H1 (cell line): ENCODE results near the gene GTPBP1. TPM values are rescaled to one million over a fixed set of nuclear protein-coding genes. Genes with fewer than 3 reads are reported as not detected.

Experiments
- CREB1 ChIP-seq: IDR thresholded peaks from 2 replicates; pipeline ENCODE4 v1.6.1; 2012; ENCODE audit warnings: inconsistent platforms
- E2F6 ChIP-seq: IDR thresholded peaks from 2 replicates; pipeline ENCODE4 v1.6.1; 2012; ENCODE audit warnings: inconsistent platforms
- JUN ChIP-seq: IDR thresholded peaks from 2 replicates; pipeline ENCODE4 v1.6.1; 2011; ENCODE audit warnings: low read depth, mild to moderate bottlenecking, improper control_type of control experiment, low read length
- POLR2AphosphoS5 ChIP-seq: IDR thresholded peaks from 2 replicates; pipeline ENCODE4 v1.6.1; 2011; ENCODE audit warnings: low read depth, low read length
- RAD21 ChIP-seq, 2 experiments: IDR thresholded peaks in 1 of 2; conservative IDR thresholded peaks in 1 of 2; 2 replicates each; pipeline ENCODE4 v1.6.1; 2011; ENCODE audit warnings: low read depth in 2 of 2, low read length in 2 of 2, improper control_type of control experiment in 1 of 2, inconsistent platforms in 1 of 2, mild to moderate bottlenecking in 1 of 2, moderate library complexity in 1 of 2
- TCF12 ChIP-seq: IDR thresholded peaks from 2 replicates; pipeline ENCODE4 v1.6.1; 2011; ENCODE audit warnings: low read depth, mild to moderate bottlenecking, low read length
- polyA plus RNA-seq, 7 experiments: library from polyadenylated mRNA; depleted of rRNA in 3 of 7; stranded (reverse) in 5 of 7; unstranded in 2 of 7; fragments of >200 nt in 5 of 7; fragments of 200-250 nt in 2 of 7; gene quantifications; 1 replicate in 5 of 7; 2 replicates in 1 of 7; 4 replicates in 1 of 7; pipeline versions ENCODE4 v1.2.1 to v1.2.3, GENCODE V29; 2011 to 2013; ENCODE audit warnings: missing spikeins in 2 of 7, mixed read lengths in 2 of 7
- total RNA-seq: library from RNA; stranded (reverse); fragmentation: NEBNext Ultra II Directional; extraction: Animal tissue kit (Norgen Biotek cat#: 25700); gene quantifications from 2 replicates; pipeline ENCODE4 v1.2.1, GENCODE V29; 2021

GTPBP1 gene
- total and polyA plus RNA-seq, 2 of the 8 experiments (the other 6 are each of a cell fraction or from before 2014, with no cell fraction given) = 53.1 to 91.8 TPM

- TF ChIP-seq RAD21 (IDR thresholded peaks at IDR 0.05 in 1 of 2, conservative IDR thresholded peaks at IDR 0.05 in 1 of 2; ENCODE audit: low read depth in 2 of 2, low read length in 2 of 2) (no peak), CREB1 (no peak), E2F6 (no peak), POLR2AphosphoS5 (no peak), JUN (no peak), TCF12 (no peak)
These were observed 11.5 kb downstream of the GTPBP1 start (continued) for GRCh38 chr22:38717244-38717643.
